K562 (cell line): Measurements from ENCODE around the gene FANCD2. TPM values are rescaled to one million over a fixed set of nuclear protein-coding genes. Genes with fewer than 3 reads are reported as not detected.

ENCODE experiments used
- ATF6 ChIP-seq: sonication (generic); formaldehyde crosslinking; IDR thresholded peaks from 2 replicates; pipeline ENCODE4 v1.4.0; 2020; ENCODE audit warnings: mild to moderate bottlenecking, missing genetic modification reagents
- CBX1 ChIP-seq: sonication (generic); IDR thresholded peaks from 2 replicates; pipeline ENCODE4 v1.6.1; 2016; ENCODE audit warnings: antibody characterized with exemption, low read depth, mild to moderate bottlenecking
- E4F1 ChIP-seq: fragments of 250-450 bp; sonication (Bioruptor Pico); IDR thresholded peaks from 2 replicates; pipeline ENCODE4 v1.5.0; 2021; ENCODE audit warnings: mild to moderate bottlenecking, borderline replicate concordance
- JUNB ChIP-seq: fragments of 450-650 bp; formaldehyde crosslinking; conservative IDR thresholded peaks from 2 replicates; pipeline ENCODE4 v1.4.0; 2020; ENCODE audit warnings: mild to moderate bottlenecking
- KLF6 ChIP-seq: fragments of 250-450 bp; sonication (Bioruptor Pico); IDR thresholded peaks from 2 replicates; pipeline ENCODE4 v1.4.0; 2020; ENCODE audit warnings: mild to moderate bottlenecking, moderate library complexity, borderline replicate concordance
- RBM17 ChIP-seq: fragments of 200-400 bp; formaldehyde crosslinking; IDR thresholded peaks from 2 replicates; pipeline ENCODE4 v1.6.1; 2017; ENCODE audit warnings: low read depth, mild to moderate bottlenecking, low read length, borderline replicate concordance
- SIN3A ChIP-seq, 2 experiments: fragments of 150-350 bp in 1 of 2; IDR thresholded peaks; 2 replicates each; pipeline ENCODE4 v1.6.1; 2011 to 2016; ENCODE audit warnings: borderline replicate concordance in 2 of 2, low read depth in 2 of 2, low read length in 2 of 2, mild to moderate bottlenecking in 2 of 2, moderate library complexity in 2 of 2; ENCODE audit not compliant: control insufficient read depth in 1 of 2
- SIN3B ChIP-seq: fragments of 450-650 bp; IDR thresholded peaks from 2 replicates; pipeline ENCODE4 v1.6.1; 2017; ENCODE audit warnings: low read depth, mild to moderate bottlenecking, moderate library complexity
- SMARCA5 ChIP-seq: fragments of 450-650 bp; IDR thresholded peaks from 2 replicates; pipeline ENCODE4 v1.6.1; 2016
- SREBF2 ChIP-seq: sonication (generic); formaldehyde crosslinking; IDR thresholded peaks from 2 replicates; pipeline ENCODE4 v1.4.0; 2020; ENCODE audit warnings: mild to moderate bottlenecking, missing genetic modification reagents
- TAF7 ChIP-seq: fragments of 450-650 bp; IDR thresholded peaks from 2 replicates; pipeline ENCODE4 v1.6.1; 2016; ENCODE audit warnings: missing genetic modification characterization, missing compliant biosample characterization
- TBL1XR1 ChIP-seq, 2 experiments: IDR thresholded peaks; 2 replicates each; pipeline ENCODE4 v1.6.1; 2012; ENCODE audit warnings: improper control_type of control experiment in 2 of 2, low read length in 2 of 2, mild to moderate bottlenecking in 1 of 2
- TEAD1 ChIP-seq, 2 experiments: fragments of 450-650 bp in 1 of 2; sonication (generic) in 1 of 2; formaldehyde crosslinking; IDR thresholded peaks; 2 replicates each; pipeline versions ENCODE4 v1.4.0 to v1.8.0; 2020 to 2022; ENCODE audit warnings: mild to moderate bottlenecking in 2 of 2, missing genetic modification reagents in 1 of 2
- TEAD4 ChIP-seq, 2 experiments: sonication (generic) in 1 of 2; formaldehyde crosslinking in 1 of 2; IDR thresholded peaks; 2 replicates each; pipeline versions ENCODE4 v1.6.1 to v1.8.0; 2012 to 2022; ENCODE audit warnings: borderline replicate concordance in 1 of 2, inconsistent platforms in 1 of 2, low read length in 1 of 2, mild to moderate bottlenecking in 1 of 2, missing genetic modification reagents in 1 of 2
- THRB ChIP-seq: fragments of 450-650 bp; formaldehyde crosslinking; conservative IDR thresholded peaks from 2 replicates; pipeline ENCODE4 v1.4.0; 2022; ENCODE audit warnings: mild to moderate bottlenecking, missing genetic modification characterization
- WHSC1 ChIP-seq: IDR thresholded peaks from one replicate; pipeline ENCODE4 v1.6.1; 2012; ENCODE audit warnings: low read length, control low read depth, inconsistent platforms
- YY1 ChIP-seq, 3 experiments: IDR thresholded peaks; 2 replicates each; pipeline ENCODE4 v1.6.1; 2011; ENCODE audit warnings: low read length in 2 of 3, mild to moderate bottlenecking in 2 of 3, moderate library complexity in 2 of 3, borderline replicate concordance in 1 of 3, control low read depth in 1 of 3, low read depth in 1 of 3; ENCODE audit not compliant: insufficient read depth in 3 of 3, insufficient replicate concordance in 2 of 3, control insufficient read depth in 1 of 3, insufficient read length in 1 of 3; ENCODE audit errors: extremely low read depth in 1 of 3
- ZNF143 ChIP-seq: sonication (generic); formaldehyde crosslinking; IDR thresholded peaks from 2 replicates; pipeline ENCODE4 v1.9.0; 2022; ENCODE audit warnings: mild to moderate bottlenecking, missing genetic modification reagents
- ZNF274 ChIP-seq: IDR thresholded peaks from 2 replicates; pipeline ENCODE4 v1.6.1; 2011; ENCODE audit warnings: low read depth, mild to moderate bottlenecking, low read length, moderate library complexity, borderline replicate concordance
- ZNF431 ChIP-seq: sonication (generic); formaldehyde crosslinking; IDR thresholded peaks from 2 replicates; pipeline ENCODE4 v1.8.0; 2022; ENCODE audit warnings: mild to moderate bottlenecking, missing genetic modification reagents
- polyA plus RNA-seq, 8 experiments: library from polyadenylated mRNA; depleted of rRNA in 4 of 8; stranded (reverse) in 5 of 8; unstranded in 3 of 8; fragments of >200 nt; fragmentation: Nextera tagmentation in 2 of 8; fragmentation: Illumina TruSeq in 1 of 8; extraction: Ambion mirVana in 2 of 8; extraction: Trizol in 1 of 8; gene quantifications; 2 replicates each; pipeline versions ENCODE4 v1.2.1 to v1.2.3, GENCODE V29; 2011 to 2014; ENCODE audit warnings: inconsistent platforms in 1 of 8, missing spikeins in 1 of 8
- total RNA-seq, 7 experiments: library from RNA; depleted of rRNA in 6 of 7; stranded (reverse); fragments of >200 nt in 6 of 7; fragmentation: Illumina TruSeq in 2 of 7; extraction: Trizol in 2 of 7; gene quantifications; 2 replicates each; pipeline versions ENCODE4 v1.2.1 to v1.2.3, GENCODE V29; 2011 to 2021; ENCODE audit warnings: low replicate concordance in 1 of 7

Gene FANCD2
- total and polyA plus RNA-seq, 9 of the 15 experiments (the other 6 are each of a cell fraction or from before 2014, with no cell fraction given), result 59.4 to 137 (median 96.1) TPM

- TF ChIP-seq SIN3B (peak; percentile 97), TAF7 (tag) (no peak), ATF6 (peak; percentile 93; the same call in 1 of the 2 replicates), ZNF143 (CRISPR knock-in tag) (peak; percentile 60; the same call in 1 of the 2 replicates), SIN3A (IDR thresholded peaks at IDR 0.05; ENCODE audit: borderline replicate concordance in 2 of 2, control insufficient read depth in 1 of 2, low read depth in 2 of 2, low read length in 2 of 2) (peak; percentile 100), JUNB (CRISPR knock-in tag) (no peak), TBL1XR1 (IDR thresholded peaks at IDR 0.05; ENCODE audit: low read length in 2 of 2) (peak; percentile 42 to 100; a peak in 3 of 4 replicates), CBX1 (peak; percentile 77; the same call in 1 of the 2 replicates), TEAD4 (IDR thresholded peaks at IDR 0.05; ENCODE audit: low read length) (peak; percentile 56; the same call in 1 of the 2 replicates), TEAD4 (CRISPR knock-in tag; IDR thresholded peaks at IDR 0.05; ENCODE audit: borderline replicate concordance) (no peak), RBM17 (no peak), YY1 (IDR thresholded peaks at IDR 0.05; ENCODE audit: borderline replicate concordance in 1 of 3, control insufficient read depth in 1 of 3, extremely low read depth in 1 of 3, insufficient read depth in 3 of 3, insufficient read length in 1 of 3, insufficient replicate concordance in 2 of 3, low read depth in 1 of 3, low read length in 2 of 3) (peak; percentile 40 to 84 (median 77)), SREBF2 (peak; percentile 82; the same call in 1 of the 2 replicates), ZNF431 (CRISPR knock-in tag) (peak; percentile 85), WHSC1 (no peak), E4F1 (CRISPR knock-in tag) (no peak), TEAD1 (CRISPR knock-in tag; IDR thresholded peaks at IDR 0.05) (peak in 1 of 2 experiments; percentile 77; a peak in 2 of 4 replicates), THRB (CRISPR knock-in tag) (no peak), KLF6 (CRISPR knock-in tag) (no peak), SMARCA5 (no peak), ZNF274 (no peak)
Observed at GRCh38 chr3:10026084-10026890, at the start of gene FANCD2 (continued).
